Naive thymus-derived CD4-positive, alpha-beta T cell (primary cell): ENCODE measurements around the gene DECR2. TPM values are rescaled to one million over a fixed set of nuclear protein-coding genes. Genes with fewer than 3 reads are reported as not detected.
"Not testable (repeated sequence)": the region's sequence is repeated elsewhere in the genome, so short reads cannot be mapped to it uniquely, and the experiment has no call there.

ENCODE experiments used
- ATAC-seq: fragments of 150-1000 bp; cut with Tn5 transposase; 2 replicates; pipeline ENCODE4 v1.10.0; 2021; ENCODE audit warnings: mild to moderate bottlenecking, moderate library complexity
- CTCF ChIA-PET: fragments of 350-600 bp; sonication (Branson Sonifier 250); formaldehyde crosslinking; loops from one replicate; lab custom pipeline; 2021; ENCODE audit warnings: antibody characterized with exemption; lab: Charles Lee
- POLR2A ChIA-PET: fragments of 350-600 bp; sonication (Branson Sonifier 250); formaldehyde crosslinking; loops from one replicate; lab custom pipeline; 2021; ENCODE audit warnings: antibody characterized with exemption, inconsistent platforms; lab: Charles Lee
- DNase-seq, 9 donors: peaks; one replicate each; pipeline versions ENCODE4 v3.0.0 to v3.0.0-alpha.2; 2020 to 2022; ENCODE audit warnings: mixed read lengths in 1 of 9
- H3K27ac ChIP-seq: one replicate; pipeline ENCODE4 v1.7.0; 2013; ENCODE audit warnings: mild to moderate bottlenecking, low read depth, low read length, moderate library complexity
- H3K27me3 ChIP-seq, 2 donors: one replicate each; pipeline ENCODE4 v1.7.0; 2013; ENCODE audit warnings: low read length in 2 of 2, mild to moderate bottlenecking in 2 of 2, moderate library complexity in 2 of 2; ENCODE audit not compliant: control insufficient read depth in 2 of 2, insufficient read depth in 2 of 2
- H3K36me3 ChIP-seq, 3 experiments: 1 replicate in 2 of 3; 2 replicates in 1 of 3; pipeline ENCODE4 v1.7.0; 2013; ENCODE audit warnings: low read length in 3 of 3, mild to moderate bottlenecking in 3 of 3, moderate library complexity in 1 of 3; ENCODE audit not compliant: insufficient read depth in 3 of 3, control insufficient read depth in 2 of 3
- H3K4me1 ChIP-seq, 2 donors: one replicate each; pipeline ENCODE4 v1.7.0; 2013; ENCODE audit warnings: low read length in 2 of 2, mild to moderate bottlenecking in 2 of 2, moderate library complexity in 1 of 2; ENCODE audit not compliant: control insufficient read depth in 2 of 2, insufficient read depth in 2 of 2
- H3K4me3 ChIP-seq: 2 replicates; pipeline ENCODE4 v1.7.0; 2013; ENCODE audit warnings: mild to moderate bottlenecking, low read length
- H3K9me3 ChIP-seq, 3 experiments: 1 replicate in 2 of 3; 2 replicates in 1 of 3; pipeline ENCODE4 v1.7.0; 2013; ENCODE audit warnings: low read length in 3 of 3; ENCODE audit not compliant: control insufficient read depth in 2 of 3
- H3K27ac Mint-ChIP-seq, 9 donors: one replicate each; pipeline ENCODE4 v1.8.0; 2020 to 2022; ENCODE audit warnings: mixed read lengths in 9 of 9, mild to moderate bottlenecking in 8 of 9, moderate library complexity in 5 of 9, inconsistent platforms in 2 of 9
- H3K27me3 Mint-ChIP-seq, 5 donors: one replicate each; pipeline ENCODE4 v1.8.0; 2021 to 2022; ENCODE audit warnings: mixed read lengths in 5 of 5, mild to moderate bottlenecking in 1 of 5
- H3K36me3 Mint-ChIP-seq, 5 donors: one replicate each; pipeline ENCODE4 v1.8.0; 2020 to 2022; ENCODE audit warnings: mixed read lengths in 5 of 5, mild to moderate bottlenecking in 3 of 5, inconsistent platforms in 1 of 5
- H3K4me1 Mint-ChIP-seq, 7 donors: one replicate each; pipeline ENCODE4 v1.8.0; 2020 to 2022; ENCODE audit warnings: mixed read lengths in 7 of 7, mild to moderate bottlenecking in 3 of 7, inconsistent platforms in 1 of 7
- H3K4me3 Mint-ChIP-seq, 10 donors: one replicate each; pipeline ENCODE4 v1.8.0; 2020 to 2022; ENCODE audit warnings: mild to moderate bottlenecking in 10 of 10, mixed read lengths in 10 of 10, moderate library complexity in 6 of 10, inconsistent platforms in 2 of 10
- H3K9me3 Mint-ChIP-seq, 11 donors: one replicate each; pipeline ENCODE4 v1.8.0; 2020 to 2022; ENCODE audit warnings: mixed read lengths in 11 of 11, mild to moderate bottlenecking in 4 of 11, inconsistent platforms in 1 of 11, moderate library complexity in 1 of 11
- intact Hi-C, 2 donors: fragments of 100-400 bp; cut with micrococcal nuclease; formaldehyde crosslinking; loops; one replicate each; pipeline ENCODE4 v1.15.1; 2023
- polyA plus RNA-seq, 2 donors: library from polyadenylated mRNA; unstranded; fragments of 300-500 nt; fragmentation: Illumina TruSeq; gene quantifications; one replicate each; pipeline ENCODE4 v1.2.3, GENCODE V29; 2021
- total RNA-seq, 6 experiments: library from RNA in 5 of 6; stranded (reverse) in 5 of 6; gene quantifications; 1 replicate in 5 of 6; 2 replicates in 1 of 6; pipeline ENCODE4 v1.2.3 and lab custom pipeline; 2021 to 2026

Gene DECR2
- total and polyA plus RNA-seq, 7 experiments from 2014 or later = 7.8 to 13.8 (median 8.5) TPM

- H3K4me1 Mint-ChIP-seq = peaks cover 6 to 24% (median 13%) of the 10 kb centered on the region in 7 donors
- H3K27me3 ChIP-seq, H3K4me3 Mint-ChIP-seq, H3K9me3 Mint-ChIP-seq, H3K27me3 Mint-ChIP-seq, ATAC-seq, H3K9me3 ChIP-seq, H3K36me3 Mint-ChIP-seq, DNase-seq, H3K36me3 ChIP-seq, H3K27ac ChIP-seq, H3K4me3 ChIP-seq: not testable (repeated sequence)
- H3K27ac Mint-ChIP-seq = peak overlapping the region in 2 of 9 donors; percentile 13 to 33
- ChIA-PET CTCF (interaction anchor here (0.6 kb wide), 1 partner anchor 12 kb away, joined by 3 read pairs; no protein-coding TSS in a partner anchor), POLR2A (interaction anchor here (0.6 kb wide), 1 partner anchor 270 kb away, joined by 3 read pairs; no protein-coding TSS in a partner anchor)
- H3K4me1 ChIP-seq = peaks cover 11 to 12% of the 10 kb centered on the region in 2 donors
- intact Hi-C loops = loop anchor here in 1 of 2 donors (10.0 kb wide), 1 partner anchor 97 kb away; no protein-coding TSS in a partner anchor
Measured at GRCh38 chr16:387761-388666, 13.7 kb upstream of the DECR2 start.

- H3K9me3 Mint-ChIP-seq = peaks cover 0 to 4% (median 0%) of the 10 kb centered on the region in 11 donors
- no peak overlapping the region for H3K4me3 ChIP-seq
- no peak overlapping the region for H3K27ac Mint-ChIP-seq
- ATAC-seq (no peak), DNase-seq (no peak)
- H3K9me3 ChIP-seq = no peaks in the 10 kb centered on the region
- peaks cover 0 to 18% (median 5%) of the 10 kb centered on the region in 7 donors for H3K4me1 Mint-ChIP-seq
- ChIA-PET POLR2A (interaction anchor here (1.2 kb wide), 1 partner anchor 12 kb away, joined by 7 read pairs; the partner anchor contains the start of gene DECR2), CTCF (interaction anchor here (1.3 kb wide), 1 partner anchor 336 kb away, joined by 3 read pairs; no protein-coding TSS in a partner anchor)
- intact Hi-C loops = loop anchor here in 1 of 2 donors (10.0 kb wide), 1 partner anchor 95 kb away; no protein-coding TSS in a partner anchor
- no peak overlapping the region for H3K27ac ChIP-seq
- no peaks in the 10 kb centered on the region for H3K27me3 ChIP-seq
- H3K4me3 Mint-ChIP-seq = no peak overlapping the region
- no peaks in the 10 kb centered on the region for H3K36me3 ChIP-seq
- peaks cover 0 to 4% of the 10 kb centered on the region in 2 donors for H3K4me1 ChIP-seq
- H3K36me3 Mint-ChIP-seq = peaks cover 0 to 4% (median 0%) of the 10 kb centered on the region in 5 donors
- no peaks in the 10 kb centered on the region for H3K27me3 Mint-ChIP-seq
Measured at GRCh38 chr16:389352-389751, 12.3 kb upstream of the DECR2 start.

- H3K4me1 Mint-ChIP-seq = peaks cover 6 to 28% (median 12%) of the 10 kb centered on the region in 7 donors
- Histone ChIP-seq H3K27me3 (no peaks in the 10 kb centered on the region), H3K4me1 (peaks cover 4 to 6% of the 10 kb centered on the region in 2 donors), H3K9me3 (no peaks in the 10 kb centered on the region), H3K36me3 (no peaks in the 10 kb centered on the region), H3K27ac (no peak overlapping the region), H3K4me3 (no peak overlapping the region)
- peak; percentile 92 for ATAC-seq
- peaks cover 0 to 4% (median 0%) of the 10 kb centered on the region in 5 donors for H3K36me3 Mint-ChIP-seq
- H3K27me3 Mint-ChIP-seq = peaks cover 0 to 12% (median 0%) of the 10 kb centered on the region in 5 donors
- H3K27ac Mint-ChIP-seq = peak overlapping the region in 5 of 9 donors; percentile 33 to 81 (median 71)
- DNase-seq = peak; percentile 47 to 71 (median 67)
- ChIA-PET POLR2A (interaction anchor here (0.7 to 10.9 kb wide), 3 partner anchors 9 to 314 kb away, joined by 3 to 120 read pairs (median 11); partner anchors contain the start of genes DECR2 and PGAP6), CTCF (interaction anchor here (0.8 to 1.8 kb wide), 3 partner anchors 9 to 94 kb away, joined by 3 to 6 read pairs (median 3); partner anchors contain the start of gene DECR2)
- peaks cover 0 to 4% (median 0%) of the 10 kb centered on the region in 11 donors for H3K9me3 Mint-ChIP-seq
- no peak overlapping the region for H3K4me3 Mint-ChIP-seq
- intact Hi-C loops = loop anchor here in 1 of 2 donors (1.0 to 2.0 kb wide), 3 partner anchors 9 to 103 kb away; partner anchors contain the start of gene DECR2
Measured at GRCh38 chr16:391885-392335, 9.8 kb upstream of the DECR2 start.

- Histone ChIP-seq H3K4me3 (no peak overlapping the region), H3K27me3 (no peaks in the 10 kb centered on the region), H3K27ac (no peak overlapping the region), H3K4me1 (peaks cover 4 to 6% of the 10 kb centered on the region in 2 donors), H3K9me3 (no peaks in the 10 kb centered on the region), H3K36me3 (no peaks in the 10 kb centered on the region)
- Mint-ChIP-seq H3K9me3 (peaks cover 0 to 4% (median 0%) of the 10 kb centered on the region in 11 donors), H3K27me3 (peaks cover 0 to 12% (median 0%) of the 10 kb centered on the region in 5 donors), H3K4me3 (no peak overlapping the region), H3K36me3 (peaks cover 0 to 4% (median 0%) of the 10 kb centered on the region in 5 donors), H3K27ac (peak overlapping the region in 4 of 9 donors; percentile 33 to 81 (median 70)), H3K4me1 (peaks cover 6 to 28% (median 11%) of the 10 kb centered on the region in 7 donors)
- CTCF ChIA-PET = interaction anchor here (0.7 to 1.8 kb wide), 4 partner anchors 8 to 94 kb away, joined by 3 to 6 read pairs (median 3); partner anchors contain the start of gene DECR2
- DNase-seq (no peak), ATAC-seq (peak; percentile 70)
- intact Hi-C loops = loop anchor here in 1 of 2 donors (1.0 kb wide), 2 partner anchors 9 to 103 kb away; partner anchors contain the start of gene DECR2
- POLR2A ChIA-PET = interaction anchor here (2.0 to 10.9 kb wide), 2 partner anchors 9 to 10 kb away, joined by 11 to 120 read pairs; partner anchors contain the start of genes DECR2 and PGAP6
Measured at GRCh38 chr16:392450-393030, 9.1 kb upstream of the DECR2 start.

GRCh38 chr16:396199-396598, 5.5 kb upstream of the DECR2 start:
- CTCF ChIA-PET = interaction anchor here (1.9 kb wide), 1 partner anchor 13 kb away, joined by 7 read pairs; no protein-coding TSS in a partner anchor
- H3K4me3 Mint-ChIP-seq = peak overlapping the region; percentile 83 to 94 (median 89)
- POLR2A ChIA-PET = interaction anchor here (0.6 to 10.9 kb wide), 2 partner anchors 14 to 265 kb away, joined by 5 to 120 read pairs; partner anchors contain the start of gene PGAP6

More at GRCh38 chr16:396199-396598, 5.5 kb upstream of the DECR2 start:
- ATAC-seq (no peak), DNase-seq (no peak)
- peaks cover 0 to 4% (median 0%) of the 10 kb centered on the region in 11 donors for H3K9me3 Mint-ChIP-seq
- intact Hi-C loops = loop anchor here in 1 of 2 donors (1.0 kb wide), 1 partner anchor 26 kb away; the partner anchor contains the start of gene MRPL28
- Histone ChIP-seq H3K27ac (no peak overlapping the region), H3K4me1 (peaks cover 4 to 10% of the 10 kb centered on the region in 2 donors), H3K9me3 (no peaks in the 10 kb centered on the region), H3K36me3 (no peaks in the 10 kb centered on the region), H3K4me3 (no peak overlapping the region), H3K27me3 (no peaks in the 10 kb centered on the region)
- peaks cover 0 to 12% (median 0%) of the 10 kb centered on the region in 5 donors for H3K27me3 Mint-ChIP-seq
- peaks cover 0 to 4% (median 0%) of the 10 kb centered on the region in 5 donors for H3K36me3 Mint-ChIP-seq
- H3K4me1 Mint-ChIP-seq = peaks cover 15 to 44% (median 19%) of the 10 kb centered on the region in 7 donors
- peak overlapping the region in 8 of 9 donors; percentile 86 to 97 (median 90) for H3K27ac Mint-ChIP-seq
